ENCODE measurements around the gene PRDX6. TPM values are rescaled to one million over a fixed set of nuclear protein-coding genes. Genes with fewer than 3 reads are reported as not detected.
"Not testable (repeated sequence)": the region's sequence is repeated elsewhere in the genome, so short reads cannot be mapped to it uniquely, and the experiment has no call there.

PRDX6 gene
- total RNA-seq, 1 donor from 2014 or later = 148 TPM

- Mint-ChIP-seq H3K27me3 (ENCODE audit: unreplicated experiment) (no peaks in the 10 kb centered on the region), H3K4me1 (ENCODE audit: unreplicated experiment) (peaks cover 10% of the 10 kb centered on the region), H3K36me3 (ENCODE audit: unreplicated experiment) (peaks cover 2% of the 10 kb centered on the region), H3K9me3 (ENCODE audit: unreplicated experiment) (peaks cover 1% of the 10 kb centered on the region), H3K27ac (ENCODE audit: unreplicated experiment) (no peak overlapping the region), H3K4me3 (ENCODE audit: unreplicated experiment) (no peak overlapping the region)
- no peak for TF ChIP-seq CTCF (IDR thresholded peaks at IDR 0.05)
- no peak for DNase-seq (ENCODE audit: extremely low spot score, unreplicated experiment)
Observed at GRCh38 chr1:173451981-173452380, 25.2 kb upstream of the PRDX6 start.

- DNase-seq (ENCODE audit: extremely low spot score, unreplicated experiment) = no peak
- H3K27ac Mint-ChIP-seq (ENCODE audit: unreplicated experiment) = no peak overlapping the region
- no peaks in the 10 kb centered on the region for H3K9me3 Mint-ChIP-seq (ENCODE audit: unreplicated experiment)
- H3K36me3 Mint-ChIP-seq (ENCODE audit: unreplicated experiment) = peaks cover 2% of the 10 kb centered on the region
- H3K4me1 Mint-ChIP-seq (ENCODE audit: unreplicated experiment) = peaks cover 10% of the 10 kb centered on the region
- no peaks in the 10 kb centered on the region for H3K27me3 Mint-ChIP-seq (ENCODE audit: unreplicated experiment)
- H3K4me3 Mint-ChIP-seq (ENCODE audit: unreplicated experiment) = no peak overlapping the region
- TF ChIP-seq CTCF (IDR thresholded peaks at IDR 0.05) = no peak
Observed at GRCh38 chr1:173453982-173454381, 23.2 kb upstream of the PRDX6 start.

- Mint-ChIP-seq H3K27me3 (ENCODE audit: unreplicated experiment) (no peaks in the 10 kb centered on the region), H3K36me3 (ENCODE audit: unreplicated experiment) (peaks cover 6% of the 10 kb centered on the region), H3K9me3 (ENCODE audit: unreplicated experiment) (no peaks in the 10 kb centered on the region), H3K4me3 (ENCODE audit: unreplicated experiment) (no peak overlapping the region), H3K27ac (ENCODE audit: unreplicated experiment) (no peak overlapping the region), H3K4me1 (ENCODE audit: unreplicated experiment) (peaks cover 4% of the 10 kb centered on the region)
- no peak for DNase-seq (ENCODE audit: extremely low spot score, unreplicated experiment)
- TF ChIP-seq CTCF (IDR thresholded peaks at IDR 0.05) = no peak
Observed at GRCh38 chr1:173454966-173455524, 22.1 kb upstream of the PRDX6 start.

- peaks cover 16% of the 10 kb centered on the region for H3K9me3 Mint-ChIP-seq (ENCODE audit: unreplicated experiment)
- no peak overlapping the region for H3K4me3 Mint-ChIP-seq (ENCODE audit: unreplicated experiment)
- H3K36me3 Mint-ChIP-seq (ENCODE audit: unreplicated experiment) = peaks cover 23% of the 10 kb centered on the region
- no peak for DNase-seq (ENCODE audit: extremely low spot score, unreplicated experiment)
- no peaks in the 10 kb centered on the region for H3K4me1 Mint-ChIP-seq (ENCODE audit: unreplicated experiment)
- H3K27me3 Mint-ChIP-seq (ENCODE audit: unreplicated experiment) = no peaks in the 10 kb centered on the region
- no peak overlapping the region for H3K27ac Mint-ChIP-seq (ENCODE audit: unreplicated experiment)
- no peak for TF ChIP-seq CTCF (IDR thresholded peaks at IDR 0.05)
Observed at GRCh38 chr1:173459885-173460284, 17.2 kb upstream of the PRDX6 start.

- H3K36me3 Mint-ChIP-seq (ENCODE audit: unreplicated experiment) = peaks cover 20% of the 10 kb centered on the region
- H3K4me1 Mint-ChIP-seq (ENCODE audit: unreplicated experiment); H3K27ac Mint-ChIP-seq (ENCODE audit: unreplicated experiment); H3K27me3 Mint-ChIP-seq (ENCODE audit: unreplicated experiment); H3K4me3 Mint-ChIP-seq (ENCODE audit: unreplicated experiment); DNase-seq (ENCODE audit: extremely low spot score, unreplicated experiment): not testable (repeated sequence)
- H3K9me3 Mint-ChIP-seq (ENCODE audit: unreplicated experiment) = peaks cover 25% of the 10 kb centered on the region
Observed at GRCh38 chr1:173462666-173463065, 14.5 kb upstream of the PRDX6 start.

GRCh38 chr1:173464185-173464584 lies 12.9 kb upstream of the PRDX6 start:
- H3K36me3 Mint-ChIP-seq (ENCODE audit: unreplicated experiment) = peaks cover 20% of the 10 kb centered on the region
- peaks cover 25% of the 10 kb centered on the region for H3K9me3 Mint-ChIP-seq (ENCODE audit: unreplicated experiment)
- H3K4me1 Mint-ChIP-seq (ENCODE audit: unreplicated experiment); H3K27ac Mint-ChIP-seq (ENCODE audit: unreplicated experiment); DNase-seq (ENCODE audit: extremely low spot score, unreplicated experiment); H3K4me3 Mint-ChIP-seq (ENCODE audit: unreplicated experiment); H3K27me3 Mint-ChIP-seq (ENCODE audit: unreplicated experiment): not testable (repeated sequence)
